GM12878 (cell line): ENCODE measurements around the gene ARRDC1. TPM values are rescaled to one million over a fixed set of nuclear protein-coding genes. Genes with fewer than 3 reads are reported as not detected.
A peak's percentile ranks its signal among the peaks of the same experiment; 100 is the strongest.

Experiments used
- ATAC-seq: fragments of 200-7000 bp; cut with Tn5 transposase; 3 replicates; pipeline ENCODE4 v1.9.1; 2020; ENCODE audit warnings: mild to moderate bottlenecking, moderate library complexity
- BruUV-seq: library from RNA; stranded (reverse); fragments of 400-500 nt; replicated peaks from 2 replicates; lab custom pipeline; 2021; lab: Mats Ljungman, UMichigan
- CTCF ChIA-PET: fragments of 300-600 bp; sonication (Branson Sonifier 250); formaldehyde crosslinking; extraction: SDS; loops from one replicate; lab custom pipeline; 2021; ENCODE audit warnings: inconsistent platforms; lab: Yijun Ruan, JAX
- POLR2A ChIA-PET: fragments of 350-600 bp; formaldehyde crosslinking; extraction: SDS; loops from one replicate; lab custom pipeline; 2021; ENCODE audit warnings: inconsistent platforms; lab: Charles Lee
- RAD21 ChIA-PET: fragments of 300-600 bp; sonication (Branson Sonifier 250); formaldehyde crosslinking; loops from one replicate; lab custom pipeline; 2023; ENCODE audit warnings: antibody characterized with exemption; ENCODE audit not compliant: unreplicated experiment; lab: Charles Lee
- SMC1A ChIA-PET: fragments of 300-600 bp; sonication (Branson Sonifier 250); formaldehyde crosslinking; loops from one replicate; lab custom pipeline; 2023; ENCODE audit not compliant: unreplicated experiment, uncharacterized antibody; lab: Charles Lee
- DNase-seq: peaks from one replicate; pipeline ENCODE4 v3.0.0-alpha.2; 2011; ENCODE audit warnings: low read depth, low spot score
- FAIRE-seq: peaks from 3 replicates; lab custom pipeline; 2011; peaks lifted over from hg19 to GRCh38; lab: Jason Lieb, UNC
- H2AFZ ChIP-seq: 2 replicates; pipeline ENCODE4 v1.6.0; 2011; ENCODE audit warnings: low read depth, low read length, control low read depth; ENCODE audit not compliant: control insufficient read depth
- H3K27ac ChIP-seq: 2 replicates; pipeline ENCODE4 v1.5.1; 2011; ENCODE audit warnings: control low read depth; ENCODE audit not compliant: control insufficient read depth, insufficient read depth
- H3K27me3 ChIP-seq, 2 experiments: replicated peaks in 1 of 2; 2 replicates each; pipeline versions ENCODE4 v1.6.0 to v1.6.1; 2011; ENCODE audit warnings: low read length in 1 of 2; ENCODE audit not compliant: control insufficient read depth in 2 of 2, insufficient read depth in 2 of 2
- H3K36me3 ChIP-seq, 2 experiments: 2 replicates each; pipeline ENCODE4 v1.5.1; 2011; ENCODE audit warnings: low read length in 1 of 2; ENCODE audit not compliant: control insufficient read depth in 2 of 2, insufficient read depth in 2 of 2
- H3K4me1 ChIP-seq: 2 replicates; pipeline ENCODE4 v1.6.1; 2011; ENCODE audit warnings: mild to moderate bottlenecking, low read length, moderate library complexity, mixed read lengths; ENCODE audit not compliant: control insufficient read depth, insufficient read depth
- H3K4me2 ChIP-seq: 2 replicates; pipeline ENCODE4 v1.6.0; 2011; ENCODE audit warnings: control low read depth; ENCODE audit not compliant: control insufficient read depth, insufficient read depth
- H3K4me3 ChIP-seq: fragments of 200-600 bp; sonication (generic); 2 replicates; pipeline ENCODE4 v1.5.1; 2016
- H3K79me2 ChIP-seq: 2 replicates; pipeline ENCODE4 v1.6.0; 2011; ENCODE audit warnings: low read length; ENCODE audit not compliant: control insufficient read depth, insufficient read depth
- H3K9ac ChIP-seq: 2 replicates; pipeline ENCODE4 v1.8.0; 2011; ENCODE audit warnings: low read length, control low read depth, mixed read lengths; ENCODE audit not compliant: control insufficient read depth, insufficient read depth
- H3K9me3 ChIP-seq: replicated peaks from 3 replicates; pipeline ENCODE4 v1.5.1; 2011; ENCODE audit warnings: mild to moderate bottlenecking, low read length; ENCODE audit not compliant: control insufficient read depth, insufficient read depth
- H4K20me1 ChIP-seq: 2 replicates; pipeline ENCODE4 v1.6.0; 2011; ENCODE audit not compliant: control insufficient read depth, insufficient read depth
- DPF2 ChIP-seq: fragments of 450-650 bp; IDR thresholded peaks from 2 replicates; pipeline ENCODE4 v1.6.1; 2017; ENCODE audit warnings: mild to moderate bottlenecking
- MLLT1 ChIP-seq: fragments of 450-650 bp; IDR thresholded peaks from 2 replicates; pipeline ENCODE4 v1.6.1; 2016; ENCODE audit warnings: mild to moderate bottlenecking
- MTA3 ChIP-seq: IDR thresholded peaks from 2 replicates; pipeline ENCODE4 v1.6.1; 2012; ENCODE audit warnings: low read length, inconsistent platforms, borderline replicate concordance
- POU2F2 ChIP-seq: IDR thresholded peaks from 3 replicates; pipeline ENCODE4 v1.6.1; 2011; ENCODE audit warnings: low read depth, mild to moderate bottlenecking, low read length, borderline replicate concordance
- SMAD5 ChIP-seq: IDR thresholded peaks from 2 replicates; pipeline ENCODE4 v1.6.1; 2016; ENCODE audit warnings: antibody characterized with exemption, low read depth
- ZNF622 ChIP-seq: fragments of 450-650 bp; IDR thresholded peaks from 2 replicates; pipeline ENCODE4 v1.6.1; 2017; ENCODE audit warnings: mild to moderate bottlenecking, inconsistent platforms
- WGBS: methylation state at CpG from one replicate; pipeline ENCODE4 v1.1.6; 2016; ENCODE audit warnings: low lambda C conversion rate; ENCODE audit not compliant: insufficient replicate concordance, insufficient coverage; ENCODE audit errors: missing lambda C conversion rate; 5-methylcytosine and 5-hydroxymethylcytosine counted together
- in situ Hi-C: fragments of 300-500 bp; cut with MboI; formaldehyde crosslinking; loops from 9 replicates; pipeline ENCODE4 v1.14.3; 2018; ENCODE audit warnings: mixed read lengths
- intact Hi-C: fragments of 100-400 bp; cut with micrococcal nuclease; formaldehyde crosslinking; loops from one replicate; pipeline ENCODE4 v1.14.2; 2022; ENCODE audit not compliant: unreplicated experiment
- polyA plus RNA-seq, 11 experiments: library from polyadenylated mRNA; depleted of rRNA in 4 of 11; unstranded in 6 of 11; stranded (reverse) in 5 of 11; fragments of >200 nt; fragmentation: Nextera tagmentation in 4 of 11; fragmentation: Illumina TruSeq in 1 of 11; extraction: Ambion mirVana in 4 of 11; extraction: Trizol in 1 of 11; gene quantifications; 1 replicate in 1 of 11; 2 replicates in 10 of 11; pipeline versions ENCODE4 v1.2.1 to v1.2.3, GENCODE V29; 2011 to 2016; ENCODE audit warnings: inconsistent platforms in 2 of 11, missing spikeins in 2 of 11, low read depth in 1 of 11
- total RNA-seq, 4 experiments: library from RNA; depleted of rRNA in 3 of 4; stranded (reverse); fragments of >200 nt in 3 of 4; fragmentation: Illumina TruSeq in 1 of 4; extraction: Trizol in 1 of 4; gene quantifications; 2 replicates each; pipeline versions ENCODE4 v1.2.1 to v1.2.3, GENCODE V29; 2013 to 2021

Gene ARRDC1
- total and polyA plus RNA-seq, 10 of the 15 experiments (the other 5 are each of a cell fraction or from before 2014, with no cell fraction given), result 0.23 to 34.4 (median 20.9) TPM

- in situ Hi-C loops, result no loop called here
- SMC1A ChIA-PET, result interaction anchor here (0.6 to 1.2 kb wide), 2 partner anchors 17 to 53 kb away, joined by 3 read pairs; no protein-coding TSS in a partner anchor
- Histone ChIP-seq H3K9ac (peak overlapping the region; percentile 90), H3K4me1 (peaks cover 21% of the 10 kb centered on the region), H2AFZ (no peak overlapping the region), H3K79me2 (peaks cover 77% of the 10 kb centered on the region), H3K27me3 (no peaks in the 10 kb centered on the region), H3K4me2 (peak overlapping the region; percentile 75), H3K27ac (no peak overlapping the region), H3K36me3 (peaks cover 0 to 2% of the 10 kb centered on the region in 2 experiments; a peak in 1 of 4 replicates), H3K9me3 (no peaks in the 10 kb centered on the region; the same call in 2 of the 3 replicates), H4K20me1 (no peaks in the 10 kb centered on the region), H3K4me3 (peak overlapping the region; percentile 72)
- no peak for FAIRE-seq
- RAD21 ChIA-PET, result no interaction called here
- POLR2A ChIA-PET, result interaction anchor here (0.9 kb wide), 2 partner anchors 10 to 16 kb away, joined by 3 to 4 read pairs; partner anchors contain the start of gene ARRDC1
- CTCF ChIA-PET, result interaction anchor here (0.6 to 1.2 kb wide), 4 partner anchors 28 to 44 kb away, joined by 3 read pairs; no protein-coding TSS in a partner anchor
- BruUV-seq, result no TSS peak
- ATAC-seq, result no peak
- DNase-seq, result no peak
- 71% methylated on average over 7 of the region's 7 CpGs for WGBS
- intact Hi-C loops, result no loop called here
- TF ChIP-seq POU2F2 (no peak), DPF2 (0 out of 2 replicates have a peak, but pooled peaks have one; percentile 24), MLLT1 (0 out of 2 replicates have a peak, but pooled peaks have one; percentile 20), SMAD5 (no peak), MTA3 (no peak), ZNF622 (no peak)
These were observed 15.1 kb downstream of the ARRDC1 start for GRCh38 chr9:137620581-137620980.
